ENCODE data around the gene TULP4. TPM values are rescaled to one million over a fixed set of nuclear protein-coding genes. Genes with fewer than 3 reads are reported as not detected.

The TULP4 gene
- total RNA-seq, 1 experiment from 2014 or later: 31.1 TPM

GRCh38 chr6:158416883-158417759, 104.9 kb downstream of the TULP4 start:
- DNase-seq (ENCODE audit: low spot score): no peak

GRCh38 chr6:158417760-158418098, 105.5 kb downstream of the TULP4 start:
- no peak for DNase-seq (ENCODE audit: low spot score)

- DNase-seq (ENCODE audit: low spot score): no peak
These were observed 106.2 kb downstream of the TULP4 start for GRCh38 chr6:158418501-158418900.

DNA sequence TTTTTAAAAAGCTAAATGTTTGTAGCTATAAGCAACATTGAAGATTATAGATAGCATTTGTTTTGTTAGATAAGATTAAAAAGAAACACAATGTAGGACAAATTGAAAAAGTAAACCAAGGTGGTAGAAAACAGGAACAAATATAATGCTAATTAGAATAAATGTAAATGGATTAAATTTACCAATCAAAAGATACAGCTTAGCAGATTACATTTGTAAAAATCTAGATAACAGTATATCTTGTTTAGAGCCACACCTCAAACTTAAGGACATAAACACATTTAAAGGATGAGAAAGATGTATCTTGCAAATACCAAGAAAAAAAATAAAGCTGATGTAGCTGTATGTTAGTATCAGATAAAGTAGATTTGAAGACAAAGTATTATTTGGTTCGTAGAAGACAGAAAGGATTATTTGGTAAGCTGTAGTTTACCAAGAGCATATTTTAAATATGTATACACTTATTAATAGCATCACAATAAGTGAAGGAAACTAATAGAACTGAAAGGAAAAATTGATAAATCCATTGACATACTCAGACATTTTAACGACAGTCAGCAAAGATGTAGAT, 107.2 kb downstream of the TULP4 start:
- DNase-seq (ENCODE audit: low spot score): no peak

GRCh38 chr6:158421381-158421780, 109.1 kb downstream of the TULP4 start:
- no peak for DNase-seq (ENCODE audit: low spot score)

DNA sequence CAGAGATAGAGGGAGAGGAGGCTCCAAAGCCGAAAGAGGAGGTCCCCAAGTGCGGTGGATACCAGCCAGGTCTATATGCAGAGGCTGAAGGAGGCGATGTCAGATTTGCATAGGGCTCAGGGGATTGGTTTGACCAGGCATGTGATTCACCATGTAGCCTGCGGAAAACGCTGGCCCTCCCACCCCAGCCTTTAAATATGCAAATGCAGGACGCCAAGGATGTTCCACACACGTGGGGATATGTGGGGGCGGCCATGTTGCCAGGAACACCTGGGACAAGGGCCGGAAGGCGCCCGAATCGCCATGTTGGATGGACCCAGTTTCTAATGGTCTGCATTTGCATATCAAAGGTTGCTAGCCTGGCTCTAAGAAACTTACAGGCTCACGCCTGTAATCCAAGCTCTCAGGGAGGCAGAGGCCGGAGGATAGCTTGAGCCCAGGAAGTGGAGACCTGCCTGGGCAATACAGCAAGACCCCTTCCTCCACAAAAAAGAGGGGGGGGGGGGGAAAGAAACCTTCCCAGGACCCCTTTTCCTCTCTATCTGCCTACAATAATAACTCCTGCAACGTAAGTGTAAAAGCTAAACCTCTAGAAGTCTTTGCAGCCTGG, 110.5 kb downstream of the TULP4 start:
- no peak for DNase-seq (ENCODE audit: low spot score)

- no peak for DNase-seq (ENCODE audit: low spot score)
These were observed 118.8 kb downstream of the TULP4 start for GRCh38 chr6:158431036-158431435.

DNA sequence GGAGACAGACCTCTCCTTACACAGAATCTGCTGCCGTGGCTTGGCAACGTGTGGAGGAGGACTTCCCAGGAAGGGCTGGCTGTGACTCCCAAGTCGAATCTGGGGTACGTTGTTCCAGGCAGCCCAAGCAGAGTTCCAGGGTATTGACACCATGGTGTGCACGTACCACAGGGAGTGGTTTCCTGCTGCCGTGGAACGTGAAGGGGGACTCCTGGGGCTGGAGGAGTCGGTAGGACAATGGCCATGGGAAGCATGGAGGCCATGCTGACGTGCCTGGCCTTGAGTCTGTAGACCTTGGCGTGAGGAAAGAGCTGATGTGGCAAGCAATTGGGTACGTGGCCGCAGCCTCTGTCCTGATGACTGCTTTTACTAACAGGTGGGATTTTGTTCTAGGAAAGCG, 119.3 kb downstream of the TULP4 start:
- DNase-seq (ENCODE audit: low spot score): no peak

DNA sequence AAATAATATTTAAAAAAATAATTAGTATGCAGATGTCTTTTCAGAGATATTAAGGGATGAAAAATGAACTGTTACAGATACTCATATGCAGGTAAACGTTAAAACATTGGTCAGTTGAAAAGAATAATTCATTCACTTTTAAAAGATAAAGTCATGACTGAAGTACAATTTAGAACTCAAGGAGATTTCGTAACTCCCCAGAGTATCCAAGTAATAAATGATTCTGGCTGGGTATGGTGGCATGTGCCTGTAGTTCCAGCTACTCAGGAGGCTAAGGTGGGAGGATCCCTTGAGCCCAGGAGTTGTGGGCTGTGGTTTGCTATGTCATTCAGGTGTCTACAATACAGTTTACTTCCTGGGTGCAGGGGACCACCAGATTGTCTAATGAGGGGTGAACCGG, 125.3 kb downstream of the TULP4 start:
- no peak for DNase-seq (ENCODE audit: low spot score)

DNA sequence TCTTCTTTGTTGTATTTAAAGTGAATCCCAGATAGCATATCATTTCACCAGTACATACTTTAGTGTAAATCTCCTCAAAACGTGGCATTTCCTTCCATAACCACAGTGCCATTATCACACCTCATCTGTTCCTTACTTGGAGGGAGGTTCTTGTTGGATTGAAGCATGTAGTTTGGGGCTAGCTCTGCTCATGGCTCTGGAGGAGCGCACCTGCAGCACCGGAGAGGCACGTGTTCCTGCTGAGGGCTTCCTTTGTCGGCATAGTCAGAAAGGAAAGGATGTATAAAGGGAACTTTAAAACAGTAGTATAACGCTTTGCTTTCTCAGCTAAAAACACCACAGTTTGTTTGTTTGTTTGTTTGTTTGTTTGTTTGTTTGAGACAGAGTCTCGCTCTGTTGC, 126.0 kb downstream of the TULP4 start:
- no peak for DNase-seq (ENCODE audit: low spot score)

DNA sequence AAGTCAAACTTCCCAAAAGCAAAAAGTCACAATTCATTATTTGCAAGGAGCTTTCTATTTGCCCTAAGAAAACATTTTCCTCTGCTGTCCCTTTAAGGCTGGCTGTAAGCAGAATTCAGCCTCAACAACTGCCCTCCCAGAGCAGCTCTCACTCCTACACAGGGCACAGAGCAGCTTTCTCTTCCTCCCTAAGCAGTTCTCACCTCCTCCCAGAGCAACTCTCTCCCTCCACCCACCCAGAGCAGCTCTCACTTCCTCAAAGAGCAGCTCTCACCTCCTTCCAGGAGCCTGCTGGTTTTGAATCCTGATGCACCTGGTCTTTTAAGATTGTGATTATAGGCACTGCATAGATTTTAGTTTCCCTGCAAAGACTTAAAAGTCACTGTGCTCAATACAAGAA, 127.0 kb downstream of the TULP4 start:
- DNase-seq (ENCODE audit: low spot score): no peak

DNA sequence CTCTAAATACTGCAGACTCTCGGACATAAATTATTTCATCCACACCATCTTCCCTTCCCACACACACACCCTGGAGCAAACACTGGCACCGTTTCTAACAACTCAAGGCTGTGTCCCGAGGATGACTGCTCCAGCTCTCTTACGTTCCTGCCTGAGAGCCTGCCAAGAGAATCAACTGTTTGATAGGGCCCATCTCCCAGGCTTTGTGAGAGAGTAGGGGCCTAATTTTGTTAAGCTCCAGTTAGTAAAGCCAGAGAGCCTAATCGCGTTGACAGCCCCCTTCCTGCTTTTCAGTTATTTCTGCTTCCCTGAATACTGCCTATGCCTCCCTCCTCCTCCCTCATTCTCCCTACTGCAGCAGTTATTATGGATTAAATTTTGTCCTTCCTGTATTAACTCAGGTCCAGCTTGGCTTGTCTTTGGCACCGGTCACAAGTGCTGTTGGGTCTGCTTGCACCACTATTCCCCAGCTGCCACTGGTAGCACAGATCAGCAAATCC, 129.5 kb downstream of the TULP4 start:
- no peak for DNase-seq (ENCODE audit: low spot score)

DNA sequence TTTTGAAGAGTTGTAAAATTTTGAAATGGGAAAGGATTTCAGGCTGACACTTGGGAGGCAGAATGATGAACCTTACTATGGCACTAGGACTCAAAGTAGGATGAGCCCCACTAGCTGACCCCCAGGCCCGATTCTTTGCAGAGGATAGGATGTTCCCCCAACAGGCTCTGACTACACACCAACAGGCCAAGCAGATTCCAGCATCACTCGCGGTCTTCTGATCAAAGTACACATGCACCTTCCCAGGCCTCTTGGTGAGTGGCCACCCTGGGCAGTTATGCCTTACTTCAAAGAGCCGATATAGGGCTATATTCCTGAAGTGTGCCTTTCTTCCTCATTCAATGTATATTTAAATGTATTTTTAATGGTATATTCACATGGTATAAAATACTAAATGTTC, 130.0 kb downstream of the TULP4 start:
- DNase-seq (ENCODE audit: low spot score): no peak

- no peak for DNase-seq (ENCODE audit: low spot score)
These were observed 133.3 kb downstream of the TULP4 start for GRCh38 chr6:158445426-158446085.

DNA sequence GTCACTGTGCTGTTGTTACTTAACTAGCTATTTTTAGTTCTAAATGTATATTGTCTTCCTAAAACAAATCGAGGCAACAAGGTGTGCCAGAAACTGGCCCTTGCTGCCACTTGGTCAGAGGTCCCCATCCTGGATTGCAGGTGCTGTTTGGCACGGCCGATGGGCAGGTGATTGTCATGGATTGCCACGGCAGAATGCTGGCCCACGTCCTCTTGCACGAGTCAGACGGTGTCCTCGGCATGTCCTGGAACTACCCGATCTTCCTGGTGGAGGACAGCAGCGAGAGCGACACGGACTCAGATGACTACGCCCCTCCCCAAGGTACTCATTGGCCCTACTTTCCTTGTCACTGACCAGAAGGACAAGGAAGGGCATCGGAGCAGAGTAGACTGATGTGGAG, 136.6 kb downstream of the TULP4 start:
- DNase-seq (ENCODE audit: low spot score): no peak

GRCh38 chr6:158452191-158452590, 139.9 kb downstream of the TULP4 start:
- no peak for DNase-seq (ENCODE audit: low spot score)

DNA sequence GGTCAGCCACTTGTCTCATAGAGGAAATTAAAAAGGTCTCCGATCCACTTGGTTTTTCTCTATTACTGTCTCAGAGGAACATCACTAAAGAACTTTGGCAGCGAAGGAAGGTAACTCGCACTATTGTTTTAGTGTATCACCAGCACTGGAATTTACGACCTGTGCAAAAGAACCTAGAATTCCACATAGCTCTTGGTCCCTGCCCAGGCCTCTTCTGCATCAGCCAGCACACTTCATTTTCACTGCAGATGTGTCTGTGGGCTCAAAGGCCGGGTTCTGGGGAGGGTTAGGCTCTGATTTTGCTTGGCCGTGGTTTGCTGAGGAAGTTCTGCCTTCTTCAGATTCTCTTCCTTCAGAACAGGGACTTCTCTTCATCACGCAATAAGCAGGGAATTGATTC, 144.9 kb downstream of the TULP4 start:
- no peak for DNase-seq (ENCODE audit: low spot score)

DNA sequence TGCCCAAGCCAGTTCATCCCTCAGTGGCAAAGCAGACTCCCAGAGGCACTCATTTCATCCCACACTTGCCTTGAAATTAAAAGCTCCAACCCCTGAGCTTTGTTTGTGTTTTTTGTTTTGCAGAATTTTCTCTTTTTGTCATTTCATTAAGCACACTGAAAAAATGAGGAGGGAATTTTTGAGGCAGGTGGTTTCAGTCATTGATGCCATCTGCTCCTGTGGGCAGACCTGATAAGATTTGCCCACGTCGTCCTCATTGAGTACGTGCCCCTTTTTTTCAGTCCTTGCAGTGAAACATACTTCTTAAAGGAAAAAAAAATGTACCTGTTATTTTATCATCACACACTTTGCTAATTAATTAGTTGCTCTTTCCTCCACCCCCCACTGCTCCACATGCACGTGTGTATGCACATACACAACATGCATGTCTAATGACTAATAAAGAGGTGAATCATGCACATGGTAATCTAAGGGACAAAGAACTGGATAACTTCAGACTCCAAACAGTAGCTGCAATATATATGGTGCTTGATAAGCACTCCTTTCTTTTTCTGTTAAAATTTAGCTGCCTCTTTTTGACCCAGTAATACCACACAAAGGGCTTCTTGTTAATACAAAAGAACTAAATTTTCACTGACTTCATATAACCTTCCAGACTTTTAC, 145.5 kb downstream of the TULP4 start:
- no peak for DNase-seq (ENCODE audit: low spot score)

DNA sequence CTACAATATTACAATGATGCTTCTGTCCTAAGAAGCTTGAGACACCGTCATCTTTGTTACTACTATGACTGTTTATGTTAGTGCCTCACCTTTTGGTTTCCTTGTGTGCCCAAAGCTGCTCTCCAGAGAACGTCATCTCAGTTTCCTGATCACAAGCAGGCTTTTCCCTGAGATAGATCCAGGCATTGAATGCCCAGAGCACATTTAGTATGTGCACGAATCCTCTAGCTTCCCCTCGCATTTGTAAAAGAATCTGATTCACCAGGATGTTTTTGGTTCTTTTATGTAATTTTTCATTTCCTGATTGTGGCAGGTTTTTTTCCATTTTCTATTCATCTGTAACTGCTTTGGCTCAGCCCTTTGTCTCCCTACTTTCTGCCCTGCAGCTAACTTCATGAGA, 147.5 kb downstream of the TULP4 start:
- DNase-seq (ENCODE audit: low spot score): no peak

GRCh38 chr6:158460602-158461169, 148.4 kb downstream of the TULP4 start:
- DNase-seq (ENCODE audit: low spot score): no peak

DNA sequence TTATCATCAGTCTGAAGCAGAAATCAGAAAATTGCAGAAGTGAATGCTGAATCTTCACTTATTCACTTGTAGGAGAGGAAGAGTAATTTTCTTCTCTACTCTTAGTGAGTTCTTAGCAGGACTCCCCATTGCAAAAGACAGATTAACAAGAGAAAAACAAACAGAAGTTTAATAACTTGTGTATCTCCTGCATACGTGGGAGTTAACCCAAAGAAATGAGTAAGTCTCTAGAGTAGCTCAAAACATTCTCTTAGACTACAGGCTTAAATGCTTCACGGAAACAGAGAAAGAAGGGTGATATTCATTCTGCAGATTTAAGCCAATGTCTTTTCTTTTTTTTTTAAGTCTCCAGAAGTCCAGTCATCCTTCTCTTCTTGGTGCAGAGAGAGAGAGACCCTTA, 149.7 kb downstream of the TULP4 start:
- no peak for DNase-seq (ENCODE audit: low spot score)

Measured in HT-29 (cell line).